HepG2 (cell line): Measurements from ENCODE around the gene CA11. TPM values are rescaled to one million over a fixed set of nuclear protein-coding genes. Genes with fewer than 3 reads are reported as not detected.

Source experiments
- ATAC-seq: fragments of 200-7000 bp; cut with Tn5 transposase; 3 replicates; pipeline ENCODE4 v1.9.1; 2020; ENCODE audit warnings: mild to moderate bottlenecking, moderate library complexity
- BruUV-seq: library from RNA; stranded (reverse); fragments of 400-500 nt; replicated peaks from 2 replicates; lab custom pipeline; 2021; lab: Mats Ljungman, UMichigan
- CTCF ChIA-PET: fragments of 300-600 bp; formaldehyde crosslinking; extraction: SDS; loops from one replicate; lab custom pipeline; 2021; ENCODE audit warnings: low total read pairs, inconsistent platforms, low intra/inter-chr PET ratio; lab: Yijun Ruan, JAX
- POLR2A ChIA-PET: fragments of 350-600 bp; sonication (Branson Sonifier 250); formaldehyde crosslinking; loops from one replicate; lab custom pipeline; 2020; ENCODE audit warnings: antibody characterized with exemption, inconsistent platforms; lab: Yijun Ruan, JAX
- DNase-seq: peaks from one replicate; pipeline ENCODE4 v3.0.0-alpha.2; 2015; ENCODE audit warnings: low spot score
- FAIRE-seq: peaks from 3 replicates; lab custom pipeline; 2011; peaks lifted over from hg19 to GRCh38; lab: Jason Lieb, UNC
- H2AFZ ChIP-seq: one replicate; pipeline ENCODE4 v1.6.1; 2011; ENCODE audit warnings: low read length, inconsistent platforms
- H3K27ac ChIP-seq: fragments of 300-600 bp; 3 replicates; pipeline ENCODE4 v1.8.0; 2011; ENCODE audit warnings: mixed run types, mild to moderate bottlenecking, mixed read lengths, low read length, inconsistent platforms; ENCODE audit not compliant: insufficient read depth; ENCODE audit errors: extremely low read length
- H3K27me3 ChIP-seq, 2 experiments: fragments of 200-600 bp in 1 of 2; 2 replicates in 1 of 2; 3 replicates in 1 of 2; pipeline versions ENCODE4 v1.6.0 to v1.8.0; 2011; ENCODE audit warnings: low read length in 2 of 2, mild to moderate bottlenecking in 2 of 2, moderate library complexity in 2 of 2, inconsistent platforms in 1 of 2; ENCODE audit not compliant: insufficient read depth in 2 of 2, control insufficient read depth in 1 of 2
- H3K36me3 ChIP-seq, 2 experiments: fragments of 200-600 bp in 1 of 2; replicated peaks in 1 of 2; 2 replicates in 1 of 2; 3 replicates in 1 of 2; pipeline versions ENCODE4 v1.5.1 to v1.8.0; 2011; ENCODE audit warnings: low read length in 2 of 2, inconsistent platforms in 1 of 2; ENCODE audit not compliant: insufficient read depth in 2 of 2, control insufficient read depth in 1 of 2
- H3K4me1 ChIP-seq: 2 replicates; pipeline ENCODE4 v1.5.1; 2012; ENCODE audit warnings: low read length, inconsistent platforms; ENCODE audit not compliant: insufficient read depth
- H3K4me2 ChIP-seq: 2 replicates; pipeline ENCODE4 v1.6.0; 2011; ENCODE audit warnings: low read depth, low read length, inconsistent platforms
- H3K4me3 ChIP-seq, 3 experiments: fragments of 200-600 bp in 1 of 3; sonication (generic), shearing (Covaris generic) in 1 of 3; replicated peaks in 1 of 3; 2 replicates each; pipeline ENCODE4 v1.5.1; 2011 to 2016; ENCODE audit warnings: low read length in 3 of 3, inconsistent platforms in 2 of 3, low read depth in 2 of 3, mild to moderate bottlenecking in 2 of 3, control low read depth in 1 of 3, mixed read lengths in 1 of 3; ENCODE audit not compliant: insufficient read depth in 1 of 3
- H3K79me2 ChIP-seq: one replicate; pipeline ENCODE4 v1.6.1; 2011; ENCODE audit warnings: low read length, inconsistent platforms; ENCODE audit not compliant: insufficient read depth
- H3K9ac ChIP-seq: 2 replicates; pipeline ENCODE4 v1.6.0; 2011; ENCODE audit warnings: mild to moderate bottlenecking, low read depth, low read length, inconsistent platforms; ENCODE audit not compliant: insufficient read depth
- H3K9me3 ChIP-seq: 2 replicates; pipeline ENCODE4 v1.5.1; 2012; ENCODE audit warnings: mild to moderate bottlenecking, low read length
- H4K20me1 ChIP-seq: 2 replicates; pipeline ENCODE4 v1.6.0; 2011; ENCODE audit warnings: inconsistent platforms, mild to moderate bottlenecking, low read length, moderate library complexity; ENCODE audit not compliant: insufficient read depth
- AGO1 ChIP-seq: fragments of 200-400 bp; formaldehyde crosslinking; IDR thresholded peaks from 2 replicates; pipeline ENCODE4 v1.6.1; 2017; ENCODE audit warnings: mild to moderate bottlenecking, low read depth, low read length, moderate library complexity; ENCODE audit not compliant: poor library complexity, severe bottlenecking
- KLF12 ChIP-seq: sonication (generic); formaldehyde crosslinking; IDR thresholded peaks from 2 replicates; pipeline ENCODE4 v1.4.0; 2020; ENCODE audit warnings: missing genetic modification reagents, borderline replicate concordance
- MED1 ChIP-seq: sonication (generic); formaldehyde crosslinking; IDR thresholded peaks from 2 replicates; pipeline ENCODE4 v1.4.0; 2020; ENCODE audit warnings: missing genetic modification reagents
- STAT5B ChIP-seq: sonication (generic); formaldehyde crosslinking; IDR thresholded peaks from 2 replicates; pipeline ENCODE4 v1.4.0; 2020; ENCODE audit warnings: missing genetic modification reagents
- ZNF138 ChIP-seq: sonication (generic); formaldehyde crosslinking; IDR thresholded peaks from 2 replicates; pipeline ENCODE4 v1.5.0; 2020; ENCODE audit warnings: mild to moderate bottlenecking, low read depth, missing genetic modification reagents
- ZNF263 ChIP-seq: sonication (generic); formaldehyde crosslinking; IDR thresholded peaks from 2 replicates; pipeline ENCODE4 v1.4.0; 2020; ENCODE audit warnings: missing genetic modification reagents
- ZNF770 ChIP-seq: sonication (generic); formaldehyde crosslinking; IDR thresholded peaks from 2 replicates; pipeline ENCODE4 v1.5.0; 2020; ENCODE audit warnings: mild to moderate bottlenecking, missing genetic modification reagents
- in situ Hi-C: cut with HindIII; loops from 2 replicates; pipeline ENCODE4 v1.10.0; 2017; ENCODE audit warnings: low pct_unique_long_range_greater_than_20kb; ENCODE audit not compliant: extremely low pct_ligation_motif_present
- intact Hi-C: fragments of 100-400 bp; cut with micrococcal nuclease; formaldehyde crosslinking; loops from one replicate; pipeline ENCODE4 v1.10.0; 2022; ENCODE audit not compliant: unreplicated experiment
- polyA plus RNA-seq, 8 experiments: library from polyadenylated mRNA; depleted of rRNA in 3 of 8; stranded (reverse) in 7 of 8; unstranded in 1 of 8; fragments of >200 nt; fragmentation: Illumina TruSeq in 4 of 8; extraction: Trizol in 4 of 8; gene quantifications; 2 replicates each; pipeline versions ENCODE4 v1.2.1 to v1.2.3, GENCODE V29; 2011 to 2016; ENCODE audit warnings: low read depth in 4 of 8, missing spikeins in 1 of 8, mixed read lengths in 1 of 8; ENCODE audit not compliant: insufficient read depth in 1 of 8
- total RNA-seq, 5 experiments: library from RNA; depleted of rRNA; stranded (reverse); fragments of >200 nt; fragmentation: Illumina TruSeq; extraction: Trizol; gene quantifications; 2 replicates each; pipeline ENCODE4 v1.2.3, GENCODE V29; 2016; ENCODE audit warnings: low read depth in 1 of 5
- TF ChIP-seq, protein P1 (sequence below): sonication (generic); formaldehyde crosslinking; IDR thresholded peaks from 2 replicates; pipeline ENCODE4 v1.5.0; 2020; ENCODE audit warnings: mild to moderate bottlenecking, missing genetic modification reagents, moderate library complexity
- TF ChIP-seq, protein P2 (sequence below): IDR thresholded peaks from 2 replicates; pipeline ENCODE4 v1.6.1; 2016; ENCODE audit warnings: missing compliant biosample characterization, missing genetic modification reagents, borderline replicate concordance
- TF ChIP-seq, protein P3 (sequence below): sonication (generic); formaldehyde crosslinking; IDR thresholded peaks from 2 replicates; pipeline ENCODE4 v1.5.0; 2020; ENCODE audit warnings: mild to moderate bottlenecking, missing genetic modification reagents, borderline replicate concordance

Gene CA11
- total and polyA plus RNA-seq, 2 of the 13 experiments (the other 11 are each of a cell fraction or from before 2014, with no cell fraction given): 0.41 to 0.58 TPM

DNA sequence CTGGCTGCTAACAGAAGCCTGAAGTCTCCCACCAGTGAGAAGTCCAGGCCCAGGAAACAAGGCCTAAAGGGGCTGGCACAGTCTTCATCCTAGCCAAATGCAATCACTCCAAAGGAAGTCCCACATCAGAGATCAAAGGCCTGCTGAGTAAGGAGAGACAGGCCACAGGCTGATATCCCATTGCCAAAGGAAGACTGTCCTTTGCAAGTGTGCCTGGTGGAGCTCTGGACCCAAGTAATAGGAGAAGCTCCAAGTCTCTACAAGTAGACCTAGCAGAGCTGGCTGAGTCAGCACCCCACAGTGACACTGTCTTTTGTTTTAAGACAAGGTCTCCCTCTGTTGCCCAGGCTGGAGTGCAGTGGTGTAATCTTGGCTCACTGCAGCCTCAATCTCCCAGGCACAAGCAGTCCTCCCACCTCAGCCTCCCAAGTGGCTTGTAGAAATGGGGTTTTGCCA, 13.3 kb downstream of the CA11 start:
- Histone ChIP-seq H3K4me1 (peaks cover 65% of the 10 kb centered on the region), H4K20me1 (no peaks in the 10 kb centered on the region), H3K4me3 (no peak overlapping the region), H3K79me2 (no peaks in the 10 kb centered on the region), H3K4me2 (no peak overlapping the region), H2AFZ (no peak overlapping the region), H3K9me3 (no peaks in the 10 kb centered on the region), H3K9ac (no peak overlapping the region), H3K27me3 (no peaks in the 10 kb centered on the region; a peak in 1 of 5 replicates), H3K36me3 (no peaks in the 10 kb centered on the region), H3K27ac (peak overlapping the region; percentile 90)
- intact Hi-C loops: no loop called here
- ATAC-seq (no peak), FAIRE-seq (no peak), DNase-seq (no peak)
- TF ChIP-seq STAT5B (CRISPR knock-in tag): no peak
- peak; percentile 74 for TF ChIP-seq ZNF263 (CRISPR knock-in tag)
- TF ChIP-seq ZNF138 (CRISPR knock-in tag): no peak
- TF ChIP-seq ZNF770 (CRISPR knock-in tag): peak; percentile 92
- no peak for TF ChIP-seq AGO1
- TF ChIP-seq, protein P1, sequence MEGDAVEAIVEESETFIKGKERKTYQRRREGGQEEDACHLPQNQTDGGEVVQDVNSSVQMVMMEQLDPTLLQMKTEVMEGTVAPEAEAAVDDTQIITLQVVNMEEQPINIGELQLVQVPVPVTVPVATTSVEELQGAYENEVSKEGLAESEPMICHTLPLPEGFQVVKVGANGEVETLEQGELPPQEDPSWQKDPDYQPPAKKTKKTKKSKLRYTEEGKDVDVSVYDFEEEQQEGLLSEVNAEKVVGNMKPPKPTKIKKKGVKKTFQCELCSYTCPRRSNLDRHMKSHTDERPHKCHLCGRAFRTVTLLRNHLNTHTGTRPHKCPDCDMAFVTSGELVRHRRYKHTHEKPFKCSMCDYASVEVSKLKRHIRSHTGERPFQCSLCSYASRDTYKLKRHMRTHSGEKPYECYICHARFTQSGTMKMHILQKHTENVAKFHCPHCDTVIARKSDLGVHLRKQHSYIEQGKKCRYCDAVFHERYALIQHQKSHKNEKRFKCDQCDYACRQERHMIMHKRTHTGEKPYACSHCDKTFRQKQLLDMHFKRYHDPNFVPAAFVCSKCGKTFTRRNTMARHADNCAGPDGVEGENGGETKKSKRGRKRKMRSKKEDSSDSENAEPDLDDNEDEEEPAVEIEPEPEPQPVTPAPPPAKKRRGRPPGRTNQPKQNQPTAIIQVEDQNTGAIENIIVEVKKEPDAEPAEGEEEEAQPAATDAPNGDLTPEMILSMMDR (CRISPR knock-in tag): 0 out of 2 replicates have a peak, but pooled peaks have one; percentile 3
- TF ChIP-seq, protein P2, sequence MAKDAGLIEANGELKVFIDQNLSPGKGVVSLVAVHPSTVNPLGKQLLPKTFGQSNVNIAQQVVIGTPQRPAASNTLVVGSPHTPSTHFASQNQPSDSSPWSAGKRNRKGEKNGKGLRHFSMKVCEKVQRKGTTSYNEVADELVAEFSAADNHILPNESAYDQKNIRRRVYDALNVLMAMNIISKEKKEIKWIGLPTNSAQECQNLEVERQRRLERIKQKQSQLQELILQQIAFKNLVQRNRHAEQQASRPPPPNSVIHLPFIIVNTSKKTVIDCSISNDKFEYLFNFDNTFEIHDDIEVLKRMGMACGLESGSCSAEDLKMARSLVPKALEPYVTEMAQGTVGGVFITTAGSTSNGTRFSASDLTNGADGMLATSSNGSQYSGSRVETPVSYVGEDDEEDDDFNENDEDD (CRISPR knock-in tag): no peak
- TF ChIP-seq MED1 (CRISPR knock-in tag): no peak
- TF ChIP-seq KLF12 (CRISPR knock-in tag): no peak
- TF ChIP-seq, protein P3, sequence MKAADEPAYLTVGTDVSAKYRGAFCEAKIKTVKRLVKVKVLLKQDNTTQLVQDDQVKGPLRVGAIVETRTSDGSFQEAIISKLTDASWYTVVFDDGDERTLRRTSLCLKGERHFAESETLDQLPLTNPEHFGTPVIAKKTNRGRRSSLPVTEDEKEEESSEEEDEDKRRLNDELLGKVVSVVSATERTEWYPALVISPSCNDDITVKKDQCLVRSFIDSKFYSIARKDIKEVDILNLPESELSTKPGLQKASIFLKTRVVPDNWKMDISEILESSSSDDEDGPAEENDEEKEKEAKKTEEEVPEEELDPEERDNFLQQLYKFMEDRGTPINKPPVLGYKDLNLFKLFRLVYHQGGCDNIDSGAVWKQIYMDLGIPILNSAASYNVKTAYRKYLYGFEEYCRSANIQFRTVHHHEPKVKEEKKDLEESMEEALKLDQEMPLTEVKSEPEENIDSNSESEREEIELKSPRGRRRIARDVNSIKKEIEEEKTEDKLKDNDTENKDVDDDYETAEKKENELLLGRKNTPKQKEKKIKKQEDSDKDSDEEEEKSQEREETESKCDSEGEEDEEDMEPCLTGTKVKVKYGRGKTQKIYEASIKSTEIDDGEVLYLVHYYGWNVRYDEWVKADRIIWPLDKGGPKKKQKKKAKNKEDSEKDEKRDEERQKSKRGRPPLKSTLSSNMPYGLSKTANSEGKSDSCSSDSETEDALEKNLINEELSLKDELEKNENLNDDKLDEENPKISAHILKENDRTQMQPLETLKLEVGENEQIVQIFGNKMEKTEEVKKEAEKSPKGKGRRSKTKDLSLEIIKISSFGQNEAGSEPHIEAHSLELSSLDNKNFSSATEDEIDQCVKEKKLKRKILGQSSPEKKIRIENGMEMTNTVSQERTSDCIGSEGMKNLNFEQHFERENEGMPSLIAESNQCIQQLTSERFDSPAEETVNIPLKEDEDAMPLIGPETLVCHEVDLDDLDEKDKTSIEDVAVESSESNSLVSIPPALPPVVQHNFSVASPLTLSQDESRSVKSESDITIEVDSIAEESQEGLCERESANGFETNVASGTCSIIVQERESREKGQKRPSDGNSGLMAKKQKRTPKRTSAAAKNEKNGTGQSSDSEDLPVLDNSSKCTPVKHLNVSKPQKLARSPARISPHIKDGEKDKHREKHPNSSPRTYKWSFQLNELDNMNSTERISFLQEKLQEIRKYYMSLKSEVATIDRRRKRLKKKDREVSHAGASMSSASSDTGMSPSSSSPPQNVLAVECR (CRISPR knock-in tag): no peak
- CTCF ChIA-PET: no interaction called here
- in situ Hi-C loops: no loop called here
- POLR2A ChIA-PET: interaction anchor here (0.9 to 5.8 kb wide), 3 partner anchors 12 to 82 kb away, joined by 3 to 61 read pairs (median 16); partner anchors contain the start of genes CA11, RPL18 and SPHK2
- BruUV-seq: no TSS peak
